ENCODE results near the gene C1QTNF6.
"Not testable (repeated sequence)": the region's sequence is repeated elsewhere in the genome, so short reads cannot be mapped to it uniquely, and the experiment has no call there.

C1QTNF6 gene

GRCh38 chr22:37206118-37206840 is 18.2 kb upstream of the C1QTNF6 start:
- H3K36me3 ChIP-seq (ENCODE audit: control insufficient read depth, insufficient read depth, low read length) = no peaks in the 10 kb centered on the region
- no peaks in the 10 kb centered on the region for H3K27me3 ChIP-seq (ENCODE audit: control insufficient read depth, insufficient read depth, low read length, poor library complexity, severe bottlenecking)
- H3K4me1 ChIP-seq (ENCODE audit: control insufficient read depth, insufficient read depth, low read length) = no peaks in the 10 kb centered on the region
- no peak overlapping the region for H3K27ac ChIP-seq (ENCODE audit: insufficient read depth, low read depth, low read length, poor library complexity, severe bottlenecking)
- 94% methylated on average over 16 of the region's 16 CpGs for WGBS, 2 experiments
- no peak overlapping the region for H3K4me3 ChIP-seq (ENCODE audit: insufficient read depth, low read depth, low read length)
- no peaks in the 10 kb centered on the region for H3K9me3 ChIP-seq (ENCODE audit: control insufficient read depth, low read length)

- no peak overlapping the region for H3K4me3 ChIP-seq (ENCODE audit: insufficient read depth, low read depth, low read length)
- no peaks in the 10 kb centered on the region for H3K9me3 ChIP-seq (ENCODE audit: control insufficient read depth, low read length)
- WGBS, 2 experiments = 86 to 90% methylated on average over 5 of the region's 5 CpGs
- H3K27me3 ChIP-seq (ENCODE audit: control insufficient read depth, insufficient read depth, low read length, poor library complexity, severe bottlenecking) = no peaks in the 10 kb centered on the region
- H3K36me3 ChIP-seq (ENCODE audit: control insufficient read depth, insufficient read depth, low read length) = no peaks in the 10 kb centered on the region
- no peak overlapping the region for H3K27ac ChIP-seq (ENCODE audit: insufficient read depth, low read depth, low read length, poor library complexity, severe bottlenecking)
- H3K4me1 ChIP-seq (ENCODE audit: control insufficient read depth, insufficient read depth, low read length) = no peaks in the 10 kb centered on the region
These were observed 17.0 kb upstream of the C1QTNF6 start for GRCh38 chr22:37205046-37205445.

GRCh38 chr22:37204045-37204655 is 16.1 kb upstream of the C1QTNF6 start:
- Histone ChIP-seq H3K4me3 (ENCODE audit: insufficient read depth, low read depth, low read length) (no peak overlapping the region), H3K9me3 (ENCODE audit: control insufficient read depth, low read length) (no peaks in the 10 kb centered on the region), H3K27me3 (ENCODE audit: control insufficient read depth, insufficient read depth, low read length, poor library complexity, severe bottlenecking) (no peaks in the 10 kb centered on the region), H3K27ac (ENCODE audit: insufficient read depth, low read depth, low read length, poor library complexity, severe bottlenecking) (no peak overlapping the region), H3K4me1 (ENCODE audit: control insufficient read depth, insufficient read depth, low read length) (no peaks in the 10 kb centered on the region), H3K36me3 (ENCODE audit: control insufficient read depth, insufficient read depth, low read length) (no peaks in the 10 kb centered on the region)
- 91 to 92% methylated on average over 5 of the region's 5 CpGs for WGBS, 2 experiments

- H3K4me3 ChIP-seq (ENCODE audit: insufficient read depth, low read depth, low read length) = no peak overlapping the region
- 86 to 90% methylated on average over 16 of the region's 16 CpGs for WGBS, 2 experiments
- H3K4me1 ChIP-seq (ENCODE audit: control insufficient read depth, insufficient read depth, low read length) = no peaks in the 10 kb centered on the region
- no peaks in the 10 kb centered on the region for H3K27me3 ChIP-seq (ENCODE audit: control insufficient read depth, insufficient read depth, low read length, poor library complexity, severe bottlenecking)
- H3K27ac ChIP-seq (ENCODE audit: insufficient read depth, low read depth, low read length, poor library complexity, severe bottlenecking) = no peak overlapping the region
- no peaks in the 10 kb centered on the region for H3K9me3 ChIP-seq (ENCODE audit: control insufficient read depth, low read length)
- H3K36me3 ChIP-seq (ENCODE audit: control insufficient read depth, insufficient read depth, low read length) = no peaks in the 10 kb centered on the region
These were observed 15.5 kb upstream of the C1QTNF6 start for GRCh38 chr22:37203354-37204044.

GRCh38 chr22:37202716-37203115 is 14.7 kb upstream of the C1QTNF6 start:
- Histone ChIP-seq H3K4me3 (ENCODE audit: insufficient read depth, low read depth, low read length) (no peak overlapping the region), H3K27ac (ENCODE audit: insufficient read depth, low read depth, low read length, poor library complexity, severe bottlenecking) (no peak overlapping the region), H3K4me1 (ENCODE audit: control insufficient read depth, insufficient read depth, low read length) (peaks cover 6% of the 10 kb centered on the region), H3K27me3 (ENCODE audit: control insufficient read depth, insufficient read depth, low read length, poor library complexity, severe bottlenecking) (no peaks in the 10 kb centered on the region), H3K36me3 (ENCODE audit: control insufficient read depth, insufficient read depth, low read length) (no peaks in the 10 kb centered on the region), H3K9me3 (ENCODE audit: control insufficient read depth, low read length) (no peaks in the 10 kb centered on the region)
- 92% methylated on average over 10 of the region's 10 CpGs for WGBS, 2 experiments

DNA sequence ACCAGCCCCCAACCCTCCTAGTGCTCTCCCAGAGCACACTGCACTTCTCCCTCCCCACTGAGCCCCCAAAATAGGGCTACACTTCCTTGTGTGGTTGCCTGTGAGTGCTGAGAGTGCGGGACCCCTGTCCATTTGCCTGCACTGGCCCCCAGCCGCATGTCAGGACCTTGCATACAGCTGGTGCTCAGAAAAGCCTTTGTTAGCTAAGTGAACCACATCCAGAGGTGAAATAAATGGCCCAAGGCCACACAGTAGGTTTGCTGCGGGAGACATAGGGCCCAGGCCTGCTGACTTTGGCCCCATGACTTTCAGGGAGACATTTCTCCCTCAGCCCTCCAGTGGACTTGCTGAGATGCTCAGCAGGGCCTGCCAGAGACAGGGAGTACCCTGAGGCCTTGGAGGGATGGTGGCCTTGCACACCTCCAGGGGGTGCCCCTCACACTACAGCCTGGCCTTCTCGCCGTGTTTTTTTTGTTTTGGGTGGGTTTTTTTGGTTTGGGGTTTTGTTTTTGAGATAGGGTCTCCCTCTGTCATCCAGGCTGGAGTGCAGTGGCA is 14.0 kb upstream of the C1QTNF6 start:
- WGBS, 2 experiments = 90 to 94% methylated on average over 5 of the region's 5 CpGs
- Histone ChIP-seq H3K36me3 (ENCODE audit: control insufficient read depth, insufficient read depth, low read length) (no peaks in the 10 kb centered on the region), H3K9me3 (ENCODE audit: control insufficient read depth, low read length) (no peaks in the 10 kb centered on the region), H3K27me3 (ENCODE audit: control insufficient read depth, insufficient read depth, low read length, poor library complexity, severe bottlenecking) (no peaks in the 10 kb centered on the region), H3K4me3 (ENCODE audit: insufficient read depth, low read depth, low read length) (no peak overlapping the region), H3K4me1 (ENCODE audit: control insufficient read depth, insufficient read depth, low read length) (peaks cover 7% of the 10 kb centered on the region), H3K27ac (ENCODE audit: insufficient read depth, low read depth, low read length, poor library complexity, severe bottlenecking) (no peak overlapping the region)

- H3K4me3 ChIP-seq (ENCODE audit: insufficient read depth, low read depth, low read length); H3K36me3 ChIP-seq (ENCODE audit: control insufficient read depth, insufficient read depth, low read length); H3K27me3 ChIP-seq (ENCODE audit: control insufficient read depth, insufficient read depth, low read length, poor library complexity, severe bottlenecking); H3K4me1 ChIP-seq (ENCODE audit: control insufficient read depth, insufficient read depth, low read length); H3K27ac ChIP-seq (ENCODE audit: insufficient read depth, low read depth, low read length, poor library complexity, severe bottlenecking); H3K9me3 ChIP-seq (ENCODE audit: control insufficient read depth, low read length): not testable (repeated sequence)
- 91 to 93% methylated on average over 6 of the region's 6 CpGs for WGBS, 2 experiments
These were observed 13.4 kb upstream of the C1QTNF6 start for GRCh38 chr22:37201443-37201820.

DNA sequence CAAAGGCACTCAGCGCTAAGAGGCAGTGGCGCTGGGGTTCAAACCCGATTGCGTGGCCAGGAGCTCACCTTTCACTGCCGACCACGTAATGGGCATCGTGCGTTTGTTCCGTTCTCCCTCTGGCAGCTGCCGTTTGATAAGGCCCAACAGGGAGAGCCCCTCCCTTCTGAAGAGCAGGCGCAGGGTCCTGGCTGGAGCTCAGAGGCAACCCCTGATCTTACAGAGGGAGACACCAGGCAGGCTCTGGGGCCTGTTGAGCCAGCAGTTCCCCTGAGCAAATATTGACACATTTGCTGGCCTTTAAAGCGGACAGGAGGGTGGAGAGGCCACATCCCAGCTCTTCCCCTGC is 11.7 kb upstream of the C1QTNF6 start:
- WGBS, 2 experiments = 49 to 56% methylated on average over 12 of the region's 12 CpGs
- H3K4me3 ChIP-seq (ENCODE audit: insufficient read depth, low read depth, low read length) = no peak overlapping the region

DNA sequence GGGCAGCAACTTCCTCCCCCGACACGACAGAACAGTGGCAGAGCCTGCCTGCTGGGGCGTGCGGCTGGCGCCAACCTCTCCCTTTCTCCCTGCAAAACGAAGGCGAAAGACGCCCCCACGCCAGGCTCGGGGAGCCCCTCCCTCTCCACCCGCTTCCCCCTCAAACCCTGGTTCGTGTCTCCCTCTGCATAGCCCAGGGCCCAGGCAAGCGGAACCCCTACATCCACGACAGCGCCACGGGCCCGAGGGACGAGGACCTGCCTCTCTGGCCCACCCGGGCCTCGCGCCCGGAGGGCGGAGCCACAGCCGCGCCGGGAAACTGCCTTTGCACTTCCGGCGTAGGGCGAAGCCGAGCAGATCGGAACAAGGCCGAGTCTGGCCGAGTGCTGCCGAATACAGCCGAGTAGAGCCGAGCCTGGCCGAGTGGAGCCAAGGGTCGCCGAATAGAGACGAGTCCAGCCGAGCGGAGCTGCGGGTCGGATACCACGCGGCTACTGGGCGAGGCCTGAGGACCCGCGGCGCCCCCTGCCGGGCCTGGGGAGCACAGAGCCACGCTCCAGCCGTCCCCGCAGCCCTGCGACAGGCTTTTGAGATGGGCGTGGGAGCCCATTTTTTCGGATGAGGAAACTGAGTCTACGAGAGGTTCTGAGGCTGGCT is 11.2 kb upstream of the C1QTNF6 start:
- no peaks in the 10 kb centered on the region for H3K27me3 ChIP-seq (ENCODE audit: control insufficient read depth, insufficient read depth, low read length, poor library complexity, severe bottlenecking)
- H3K27ac ChIP-seq (ENCODE audit: insufficient read depth, low read depth, low read length, poor library complexity, severe bottlenecking) = peak overlapping the region; percentile 72
- no peaks in the 10 kb centered on the region for H3K36me3 ChIP-seq (ENCODE audit: control insufficient read depth, insufficient read depth, low read length)
- WGBS, 2 experiments = 2% methylated on average over 58 of the region's 58 CpGs
- H3K4me1 ChIP-seq (ENCODE audit: control insufficient read depth, insufficient read depth, low read length) = peaks cover 7% of the 10 kb centered on the region
- no peaks in the 10 kb centered on the region for H3K9me3 ChIP-seq (ENCODE audit: control insufficient read depth, low read length)
- peak overlapping the region; percentile 71 for H3K4me3 ChIP-seq (ENCODE audit: insufficient read depth, low read depth, low read length)

More for the DNA sequence above, 11.7 kb upstream of the C1QTNF6 start:
- Histone ChIP-seq H3K9me3 (ENCODE audit: control insufficient read depth, low read length) (no peaks in the 10 kb centered on the region), H3K27ac (ENCODE audit: insufficient read depth, low read depth, low read length, poor library complexity, severe bottlenecking) (no peak overlapping the region), H3K4me1 (ENCODE audit: control insufficient read depth, insufficient read depth, low read length) (peaks cover 7% of the 10 kb centered on the region), H3K27me3 (ENCODE audit: control insufficient read depth, insufficient read depth, low read length, poor library complexity, severe bottlenecking) (no peaks in the 10 kb centered on the region), H3K36me3 (ENCODE audit: control insufficient read depth, insufficient read depth, low read length) (no peaks in the 10 kb centered on the region)

Measured in ectodermal cell (in vitro differentiated cells).